Measurements from ENCODE around the gene INCA1. TPM values are rescaled to one million over a fixed set of nuclear protein-coding genes. Genes with fewer than 3 reads are reported as not detected.
A peak's percentile ranks its signal among the peaks of the same experiment; 100 is the strongest.

The INCA1 gene
- polyA plus RNA-seq, 1 donor from 2014 or later: 0.38 TPM

GRCh38 chr17:4980644-4981216, 16.6 kb downstream of the INCA1 start:
- no peaks in the 10 kb centered on the region for H3K9me3 ChIP-seq (ENCODE audit: low read length)
- H3K36me3 ChIP-seq (ENCODE audit: insufficient read depth, low read length): no peaks in the 10 kb centered on the region
- H3K27me3 ChIP-seq (ENCODE audit: insufficient read depth, low read depth, low read length): no peaks in the 10 kb centered on the region
- no peak overlapping the region for H3K4me3 ChIP-seq (ENCODE audit: low read length)
- TF ChIP-seq MXI1 (conservative IDR thresholded peaks at IDR 0.05; ENCODE audit: poor library complexity, severe bottlenecking) (no peak), CTCF (IDR thresholded peaks at IDR 0.05; ENCODE audit: poor library complexity, severe bottlenecking) (peak; percentile 74), TAF1 (IDR thresholded peaks at IDR 0.05; ENCODE audit: low read depth) (no peak), RAD21 (conservative IDR thresholded peaks at IDR 0.05) (peak; percentile 65), SMC3 (conservative IDR thresholded peaks at IDR 0.05; ENCODE audit: poor library complexity) (peak; percentile 79), POLR2AphosphoS5 (IDR thresholded peaks at IDR 0.05) (no peak), EZH2 (IDR thresholded peaks at IDR 0.05; ENCODE audit: borderline replicate concordance, insufficient read depth, low read length, poor library complexity, severe bottlenecking) (no peak), EP300 (conservative IDR thresholded peaks at IDR 0.05; ENCODE audit: poor library complexity, severe bottlenecking) (no peak), REST (IDR thresholded peaks at IDR 0.05; ENCODE audit: borderline replicate concordance) (no peak)
- H3K79me2 ChIP-seq (replicated peaks; ENCODE audit: insufficient read depth, low read length): no peaks in the 10 kb centered on the region
- no peak overlapping the region for H2AFZ ChIP-seq (ENCODE audit: low read depth, low read length)
- no peak overlapping the region for H3K9ac ChIP-seq (ENCODE audit: low read length)
- H3F3A ChIP-seq (ENCODE audit: insufficient read depth, low read length, poor library complexity, severe bottlenecking): no peaks in the 10 kb centered on the region
- H3K4me2 ChIP-seq (ENCODE audit: low read length): no peak overlapping the region
- no peaks in the 10 kb centered on the region for H3K9me2 ChIP-seq (ENCODE audit: insufficient read depth, low read length)
- H4K20me1 ChIP-seq (ENCODE audit: insufficient read depth): no peaks in the 10 kb centered on the region
- no peak overlapping the region for H3K27ac ChIP-seq (ENCODE audit: low read length)

- Histone ChIP-seq H3K9ac (ENCODE audit: low read length) (no peak overlapping the region), H4K20me1 (ENCODE audit: insufficient read depth) (no peaks in the 10 kb centered on the region), H3K27ac (ENCODE audit: low read length) (no peak overlapping the region), H3K27me3 (ENCODE audit: insufficient read depth, low read depth, low read length) (no peaks in the 10 kb centered on the region), H3K79me2 (replicated peaks; ENCODE audit: insufficient read depth, low read length) (no peaks in the 10 kb centered on the region), H3K9me3 (ENCODE audit: low read length) (no peaks in the 10 kb centered on the region), H3F3A (ENCODE audit: insufficient read depth, low read length, poor library complexity, severe bottlenecking) (no peaks in the 10 kb centered on the region), H3K36me3 (ENCODE audit: insufficient read depth, low read length) (no peaks in the 10 kb centered on the region), H3K4me3 (ENCODE audit: low read length) (no peak overlapping the region), H2AFZ (ENCODE audit: low read depth, low read length) (no peak overlapping the region), H3K4me2 (ENCODE audit: low read length) (no peak overlapping the region), H3K9me2 (ENCODE audit: insufficient read depth, low read length) (no peaks in the 10 kb centered on the region)
- no peak for TF ChIP-seq TAF1 (IDR thresholded peaks at IDR 0.05; ENCODE audit: low read depth)
- no peak for TF ChIP-seq POLR2AphosphoS5 (IDR thresholded peaks at IDR 0.05)
- no peak for TF ChIP-seq SMC3 (conservative IDR thresholded peaks at IDR 0.05; ENCODE audit: poor library complexity)
- no peak for TF ChIP-seq CTCF (IDR thresholded peaks at IDR 0.05; ENCODE audit: poor library complexity, severe bottlenecking)
- no peak for TF ChIP-seq EZH2 (IDR thresholded peaks at IDR 0.05; ENCODE audit: borderline replicate concordance, insufficient read depth, low read length, poor library complexity, severe bottlenecking)
- TF ChIP-seq REST (IDR thresholded peaks at IDR 0.05; ENCODE audit: borderline replicate concordance): no peak
- no peak for TF ChIP-seq EP300 (conservative IDR thresholded peaks at IDR 0.05; ENCODE audit: poor library complexity, severe bottlenecking)
- no peak for TF ChIP-seq MXI1 (conservative IDR thresholded peaks at IDR 0.05; ENCODE audit: poor library complexity, severe bottlenecking)
- no peak for TF ChIP-seq RAD21 (conservative IDR thresholded peaks at IDR 0.05)
These were observed 18.6 kb downstream of the INCA1 start for GRCh38 chr17:4978726-4979125.

All from neural cell (in vitro differentiated cells).